Left ventricle myocardium superior (tissue), 1 donor: ENCODE measurements around the gene LAMC2. TPM values are rescaled to one million over a fixed set of nuclear protein-coding genes. Genes with fewer than 3 reads are reported as not detected.
"Not testable (repeated sequence)": the region's sequence is repeated elsewhere in the genome, so short reads cannot be mapped to it uniquely, and the experiment has no call there.

ENCODE experiments used
- ATAC-seq: fragments of 200-7000 bp; cut with Tn5 transposase; one replicate; pipeline ENCODE4 v1.9.1; 2020; ENCODE audit warnings: mild to moderate bottlenecking, moderate library complexity
- DNase-seq: peaks from one replicate; pipeline ENCODE4 v3.0.0-alpha.2; 2020
- intact Hi-C: fragments of 100-400 bp; cut with micrococcal nuclease; formaldehyde crosslinking; loops from one replicate; pipeline ENCODE4 v1.11.0; 2022
- long read RNA-seq: library from polyadenylated mRNA; unstranded; transcript quantifications from one replicate; pipeline ENCODE4 v2.0.0, GENCODE V29; 2021
- total RNA-seq: library from RNA; stranded (reverse); fragmentation: NEBNext Ultra II Directional; extraction: Animal tissue kit (Norgen Biotek cat#: 25700); gene quantifications from one replicate; pipeline ENCODE4 v1.2.1, GENCODE V29; 2021
- donor health status: DM: no; HTN: yes; CAD: no; lungs with severe emphysema.

Gene LAMC2
- total RNA-seq: 3.7 TPM
- long read RNA-seq, full-length matches to known transcripts: 1 of 8 reads
- long read RNA-seq, partial matches to known transcripts: 5 of 8 reads
- long read RNA-seq, other reads (novel, unspliced or antisense): 2 of 8 reads

- intact Hi-C loops: no loop called here
- ATAC-seq (peak; percentile 75), DNase-seq (peak; percentile 37)
Observed at GRCh38 chr1:183185941-183186490, at the start of gene LAMC2. TSS of gene LAMC2 (plus strand) at chr1:183186264. CDS start at chr1:183186353, 89 bp downstream.

GRCh38 chr1:183137782-183138181 lies 48.3 kb upstream of the LAMC2 start:
- DNase-seq: no peak
- peak; percentile 39 for ATAC-seq
- intact Hi-C loops: loop anchor here (10.0 kb wide), 1 partner anchor 253 kb away; no protein-coding TSS in a partner anchor

DNA sequence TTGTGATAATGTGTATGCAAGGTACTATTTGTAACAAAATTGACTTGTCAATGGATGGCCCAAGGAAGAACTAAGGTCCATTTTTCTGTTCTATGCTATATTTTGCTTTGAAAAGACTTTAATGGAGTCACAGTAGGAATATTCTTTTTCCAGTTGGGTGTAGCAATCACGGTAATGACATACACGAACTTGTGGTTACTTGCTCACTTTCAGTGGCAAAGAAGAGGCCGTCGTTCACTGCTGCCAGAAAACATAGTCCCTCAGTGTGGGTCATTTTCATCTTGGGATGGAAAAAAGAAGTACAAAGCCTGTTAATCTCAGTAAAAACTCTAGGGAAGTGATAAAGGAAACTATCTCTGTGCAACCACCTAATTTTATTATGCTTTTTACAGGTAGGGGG lies 47.8 kb upstream of the LAMC2 start:
- DNase-seq: no peak
- intact Hi-C loops: loop anchor here (10.0 kb wide), 1 partner anchor 254 kb away; no protein-coding TSS in a partner anchor
- no peak for ATAC-seq

GRCh38 chr1:183139281-183139942 lies 46.7 kb upstream of the LAMC2 start:
- intact Hi-C loops: loop anchor here (10.0 kb wide), 1 partner anchor 255 kb away; no protein-coding TSS in a partner anchor
- no peak for ATAC-seq
- DNase-seq: no peak

DNA sequence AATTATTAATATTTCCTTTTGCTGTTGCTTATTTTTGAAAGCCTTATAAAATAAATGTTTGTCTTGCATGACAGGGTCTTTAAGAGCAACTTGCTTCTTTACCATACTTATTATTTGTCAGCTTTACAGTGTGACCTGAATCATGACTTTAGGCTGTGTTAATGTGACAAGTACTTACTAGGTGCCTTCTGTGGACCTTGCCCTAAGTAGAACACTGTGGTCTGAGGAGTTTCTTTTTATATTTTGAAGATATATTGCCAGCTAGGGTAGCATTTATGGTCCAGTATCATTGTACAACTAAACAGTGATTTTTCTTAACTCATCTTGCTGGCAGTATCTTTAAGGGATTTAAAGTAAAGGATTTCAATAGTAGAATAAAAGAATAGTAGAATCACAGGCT lies 45.4 kb upstream of the LAMC2 start:
- intact Hi-C loops: loop anchor here (10.0 kb wide), 1 partner anchor 94 kb away; no protein-coding TSS in a partner anchor
- DNase-seq (no peak), ATAC-seq (no peak)

GRCh38 chr1:183142171-183142570 lies 43.9 kb upstream of the LAMC2 start:
- ATAC-seq: no peak
- intact Hi-C loops: loop anchor here (10.0 kb wide), 1 partner anchor 93 kb away; no protein-coding TSS in a partner anchor

DNA sequence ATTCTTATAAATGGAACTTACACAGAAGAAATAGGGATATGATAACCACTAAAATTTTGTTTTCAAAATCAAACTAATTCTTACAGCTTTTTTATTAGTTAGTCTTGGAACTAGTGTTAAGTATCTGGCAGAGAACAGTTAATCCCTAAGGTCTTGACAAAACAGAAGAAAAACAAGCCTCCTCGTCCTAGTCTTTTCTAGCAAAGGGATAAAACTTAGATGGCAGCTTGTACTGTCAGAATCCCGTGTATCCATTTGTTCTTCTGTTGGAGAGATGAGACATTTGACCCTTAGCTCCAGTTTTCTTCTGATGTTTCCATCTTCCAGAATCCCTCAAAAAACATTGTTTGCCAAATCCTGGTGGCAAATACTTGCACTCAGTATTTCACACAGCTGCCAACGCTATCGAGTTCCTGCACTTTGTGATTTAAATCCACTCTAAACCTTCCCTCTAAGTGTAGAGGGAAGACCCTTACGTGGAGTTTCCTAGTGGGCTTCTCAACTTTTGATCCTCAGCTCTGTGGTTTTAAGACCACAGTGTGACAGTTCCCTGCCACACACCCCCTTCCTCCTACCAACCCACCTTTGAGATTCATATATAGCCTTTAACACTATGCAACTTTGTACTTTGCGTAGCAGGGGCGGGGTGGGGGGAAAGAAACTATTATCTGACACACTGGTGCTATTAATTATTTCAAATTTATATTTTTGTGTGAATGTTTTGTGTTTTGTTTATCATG lies 42.3 kb upstream of the LAMC2 start:
- DNase-seq (no peak), ATAC-seq (peak; percentile 24)
- intact Hi-C loops: loop anchor here (10.0 kb wide), 1 partner anchor 91 kb away; no protein-coding TSS in a partner anchor

More at GRCh38 chr1:183142171-183142570, 43.9 kb upstream of the LAMC2 start:
- no peak for DNase-seq

GRCh38 chr1:183144752-183145151 lies 41.3 kb upstream of the LAMC2 start:
- no peak for ATAC-seq
- intact Hi-C loops: loop anchor here (10.0 kb wide), 1 partner anchor 90 kb away; no protein-coding TSS in a partner anchor
- no peak for DNase-seq

DNA sequence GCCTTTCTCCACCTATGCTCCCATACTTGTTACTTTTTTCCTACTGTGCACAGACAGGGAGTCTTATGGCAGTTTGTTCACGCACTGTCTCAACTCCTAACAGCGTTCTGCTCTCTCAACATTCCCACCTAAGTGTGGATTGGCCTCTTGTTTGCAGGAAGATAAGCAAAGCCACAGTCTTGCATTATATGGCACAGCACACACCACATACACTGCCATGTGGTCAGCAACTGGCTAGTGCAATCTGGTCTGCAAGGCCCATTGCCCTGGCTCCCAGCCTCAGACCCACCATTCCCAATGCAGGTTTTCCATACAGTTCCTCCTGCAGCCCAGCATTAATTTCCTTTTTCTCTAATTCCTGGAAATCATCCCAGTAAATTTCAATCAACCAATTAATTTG lies 38.3 kb upstream of the LAMC2 start:
- ATAC-seq (peak; percentile 35), DNase-seq (no peak)
- intact Hi-C loops: loop anchor here (10.0 kb wide), 1 partner anchor 87 kb away; no protein-coding TSS in a partner anchor

GRCh38 chr1:183148599-183148998 lies 37.5 kb upstream of the LAMC2 start:
- ATAC-seq (peak; percentile 74), DNase-seq (no peak)
- intact Hi-C loops: loop anchor here (10.0 kb wide), 1 partner anchor 86 kb away; no protein-coding TSS in a partner anchor

DNA sequence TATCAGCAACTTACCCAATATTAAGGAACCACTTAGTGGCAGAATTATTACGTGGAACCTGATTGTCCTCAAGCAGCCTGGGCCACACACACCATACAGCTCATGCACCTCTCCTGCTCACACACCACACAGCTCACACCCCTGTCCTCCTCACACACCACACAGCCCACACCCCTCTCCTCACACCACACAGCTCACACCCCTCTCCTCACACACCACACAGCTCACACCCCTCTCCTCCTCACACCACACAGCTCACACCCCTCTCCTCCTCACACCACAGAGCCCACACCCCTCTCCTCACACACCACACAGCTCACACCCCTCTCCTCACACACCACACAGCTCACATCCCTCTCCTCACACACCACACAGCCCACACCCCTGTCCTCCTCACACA lies 36.8 kb upstream of the LAMC2 start:
- ATAC-seq: peak; percentile 36
- DNase-seq: no peak
- intact Hi-C loops: loop anchor here (10.0 kb wide), 1 partner anchor 86 kb away; no protein-coding TSS in a partner anchor

DNA sequence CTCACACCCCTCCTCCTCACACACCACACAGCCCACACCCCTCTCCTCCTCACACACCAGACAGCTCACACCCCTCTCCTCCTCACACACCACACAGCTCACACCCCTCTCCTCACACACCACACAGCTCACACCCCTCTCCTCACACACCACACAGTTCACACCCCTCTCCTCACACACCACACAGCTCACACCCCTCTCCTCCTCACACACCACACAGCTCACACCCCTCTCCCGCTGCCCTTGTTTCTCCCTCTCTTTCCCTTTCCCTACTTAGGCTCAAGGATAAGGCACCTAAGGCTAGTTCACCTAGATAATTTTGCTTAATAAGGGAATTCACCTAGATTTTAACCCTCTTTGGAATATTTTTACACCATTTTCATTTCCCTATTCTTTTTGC lies 36.0 kb upstream of the LAMC2 start:
- ATAC-seq, DNase-seq, intact Hi-C loops: not testable (repeated sequence)

DNA sequence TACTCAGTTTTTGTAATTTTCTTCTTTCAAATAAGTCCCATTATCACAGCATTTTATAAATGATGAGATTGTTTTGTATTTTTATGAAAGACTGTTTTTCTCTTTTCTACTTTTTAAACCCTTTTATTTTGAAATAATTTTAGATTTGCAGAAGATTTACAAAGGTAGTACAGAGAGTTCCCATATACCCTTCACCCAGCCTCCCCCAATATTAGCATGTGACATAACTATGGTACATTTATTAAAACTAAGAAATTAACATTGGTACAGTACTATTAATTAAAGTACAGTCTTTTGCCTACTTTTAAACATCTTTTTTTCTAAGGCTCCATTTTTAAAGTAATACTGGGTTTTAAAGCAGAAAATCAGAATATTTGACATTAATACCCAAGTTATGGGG lies 35.6 kb upstream of the LAMC2 start:
- ATAC-seq: no peak
- intact Hi-C loops: no loop called here
- DNase-seq: no peak

GRCh38 chr1:183152180-183152579 lies 33.9 kb upstream of the LAMC2 start:
- DNase-seq (no peak), ATAC-seq (no peak)
- intact Hi-C loops: no loop called here

GRCh38 chr1:183155939-183156338 lies 30.1 kb upstream of the LAMC2 start:
- intact Hi-C loops: no loop called here
- DNase-seq: no peak
- no peak for ATAC-seq

DNA sequence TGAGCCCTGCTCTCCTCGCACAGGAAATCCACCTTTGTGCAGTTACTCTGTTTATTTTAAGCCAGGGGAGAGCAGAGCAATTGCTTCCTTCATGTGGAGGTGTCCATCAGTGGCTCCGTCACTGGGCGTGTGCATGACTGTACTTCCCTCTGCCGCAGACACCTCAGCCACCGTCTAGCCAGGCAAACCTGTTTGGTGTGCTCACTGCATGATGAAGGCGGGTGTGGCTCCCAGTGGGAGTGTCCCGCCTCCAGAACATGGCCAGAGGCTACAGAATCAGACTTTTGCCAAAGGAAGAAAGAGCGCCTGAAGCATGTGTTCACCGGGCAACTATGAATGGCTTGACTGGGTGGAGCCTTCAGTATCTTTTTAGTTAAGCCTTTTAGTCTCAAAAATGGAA lies 26.1 kb upstream of the LAMC2 start:
- intact Hi-C loops: no loop called here
- DNase-seq (no peak), ATAC-seq (no peak)

DNA sequence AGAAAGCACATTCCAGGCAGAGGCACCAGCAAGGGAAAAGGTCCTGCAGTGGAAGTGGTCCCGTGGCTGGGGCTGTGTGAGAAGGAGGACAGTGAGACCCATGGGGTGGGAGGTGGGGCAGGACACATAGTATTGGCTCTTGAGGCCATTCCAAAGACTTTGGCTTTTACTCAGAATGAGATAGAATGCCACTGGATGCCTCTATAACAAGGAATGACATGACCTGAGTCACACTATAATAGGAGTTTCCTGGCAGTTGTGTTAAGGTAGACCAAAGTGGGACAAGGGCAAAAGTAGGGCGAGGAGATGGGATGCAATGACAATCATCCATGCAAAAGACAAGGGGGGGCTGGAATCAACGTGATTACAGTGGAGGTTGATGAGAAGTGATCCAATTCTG lies 24.7 kb upstream of the LAMC2 start:
- intact Hi-C loops: no loop called here
- DNase-seq: no peak
- no peak for ATAC-seq

DNA sequence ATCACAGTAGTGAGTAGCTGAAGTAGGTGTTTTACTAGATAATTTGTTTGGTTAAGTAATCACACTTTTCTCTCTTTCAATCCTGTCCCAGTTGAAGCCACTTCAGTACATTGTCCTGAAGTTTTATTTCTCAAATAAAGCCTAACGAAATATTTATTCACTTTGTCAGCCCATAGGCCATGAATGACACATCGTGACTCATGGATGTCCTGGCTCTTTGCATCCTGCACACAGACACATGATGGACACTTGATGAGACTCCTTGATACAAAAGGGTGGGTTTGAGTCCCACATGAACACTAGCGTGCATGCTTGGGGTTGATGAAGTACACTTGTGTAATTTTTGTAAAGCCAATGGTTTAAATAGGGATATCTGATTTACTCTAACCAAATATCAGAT lies 22.7 kb upstream of the LAMC2 start:
- intact Hi-C loops: no loop called here
- DNase-seq (no peak), ATAC-seq (no peak)

- no peak for ATAC-seq
- intact Hi-C loops: no loop called here
- no peak for DNase-seq
Observed at GRCh38 chr1:183164340-183164739, 21.7 kb upstream of the LAMC2 start.

DNA sequence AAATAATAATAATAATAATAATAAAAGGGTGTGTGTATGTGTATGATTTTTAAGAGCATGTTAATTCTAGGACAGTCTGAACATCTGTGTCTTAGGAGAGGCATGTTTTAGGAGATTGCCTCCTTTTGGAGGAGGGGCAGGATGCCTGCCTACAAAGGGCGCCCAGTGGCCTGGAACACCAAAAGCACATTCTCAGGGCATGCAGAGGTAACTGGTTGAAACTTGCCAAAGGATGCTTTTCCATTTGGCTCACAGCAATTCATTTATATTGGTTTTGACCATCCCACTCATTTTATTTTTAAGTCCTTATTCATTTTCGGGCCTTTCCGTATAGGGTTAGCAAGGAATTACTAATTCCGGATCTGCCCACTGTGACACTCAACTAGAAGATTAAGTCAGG lies 21.1 kb upstream of the LAMC2 start:
- ATAC-seq (no peak), DNase-seq (no peak)
- intact Hi-C loops: no loop called here
